Right lobe of liver (tissue), 6 donors: ENCODE results near the gene PARP15. TPM values are rescaled to one million over a fixed set of nuclear protein-coding genes. Genes with fewer than 3 reads are reported as not detected.

Experiments
- ATAC-seq, 4 donors: fragments of 200-7000 bp; cut with Tn5 transposase; one replicate each; pipeline ENCODE4 v1.9.1; 2020; ENCODE audit warnings: mild to moderate bottlenecking in 4 of 4, moderate library complexity in 4 of 4
- DNase-seq, 3 donors: peaks; one replicate each; pipeline ENCODE4 v3.0.0-alpha.2; 2020
- H3K27ac ChIP-seq, 3 donors: fragments of 200-600 bp; one replicate each; pipeline ENCODE4 v1.8.0; 2022
- H3K27me3 ChIP-seq, 2 donors: fragments of 200-600 bp; one replicate each; pipeline ENCODE4 v1.8.0; 2022
- H3K36me3 ChIP-seq, 4 donors: fragments of 200-600 bp; sonication (generic) in 1 of 4; one replicate each; pipeline versions ENCODE4 v1.5.1 to v1.8.0; 2017 to 2022; ENCODE audit warnings: control low read depth in 1 of 4
- H3K4me1 ChIP-seq, 4 donors: fragments of 200-600 bp; sonication (generic) in 1 of 4; one replicate each; pipeline versions ENCODE4 v1.5.1 to v1.8.0; 2017 to 2022; ENCODE audit warnings: control low read depth in 1 of 4
- H3K4me3 ChIP-seq, 3 donors: fragments of 200-600 bp; one replicate each; pipeline ENCODE4 v1.8.0; 2022
- H3K9me3 ChIP-seq, 4 donors: fragments of 200-600 bp; sonication (generic) in 1 of 4; one replicate each; pipeline versions ENCODE4 v1.5.1 to v1.8.0; 2017 to 2022; ENCODE audit warnings: control low read depth in 1 of 4
- POLR2A ChIP-seq: fragments of 450-650 bp; IDR thresholded peaks from one replicate; pipeline ENCODE4 v1.6.1; 2017; ENCODE audit warnings: antibody characterized with exemption, mild to moderate bottlenecking
- WGBS: methylation state at CpG from one replicate; pipeline ENCODE4 v1.1.6; 2018; ENCODE audit warnings: low coverage, low lambda C conversion rate; ENCODE audit not compliant: insufficient coverage; ENCODE audit errors: missing lambda C conversion rate; 5-methylcytosine and 5-hydroxymethylcytosine counted together
- intact Hi-C, 2 donors: fragments of 100-400 bp; cut with DNase I; formaldehyde crosslinking; loops; one replicate each; pipeline versions ENCODE4 v1.11.2 to v1.14.1; 2022
- total RNA-seq, 6 experiments: library from RNA; depleted of rRNA in 2 of 6; stranded (reverse); fragments of >200 nt in 2 of 6; fragmentation: NEBNext Ultra II Directional in 3 of 6; extraction: Animal tissue kit (Norgen Biotek cat#: 25700) in 3 of 6; gene quantifications; one replicate each; pipeline versions ENCODE4 v1.1.0 to v1.2.4, GENCODE V29; 2016 to 2023
- TF ChIP-seq, protein P1 (sequence below), 4 donors: fragments of 200-600 bp in 3 of 4; fragments of 450-650 bp in 1 of 4; IDR thresholded peaks; one replicate each; pipeline versions ENCODE4 v1.5.1 to v1.8.0; 2016 to 2022; ENCODE audit warnings: antibody characterized with exemption in 4 of 4, mild to moderate bottlenecking in 2 of 4
- donor health status: DM: no; HTN: yes; CAD: no.
- donor health status: DM: no; HTN: no; CAD: no.
- donor health status: DM: no; HTN: no; CAD: no.
- donor health status: DM: no; HTN: yes; CAD: no.
- donor health status: DM: no; HTN: yes; CAD: no.

PARP15 gene
- total RNA-seq, 6 experiments from 2014 or later, result 0.37 to 1.5 (median 1.3) TPM

DNA sequence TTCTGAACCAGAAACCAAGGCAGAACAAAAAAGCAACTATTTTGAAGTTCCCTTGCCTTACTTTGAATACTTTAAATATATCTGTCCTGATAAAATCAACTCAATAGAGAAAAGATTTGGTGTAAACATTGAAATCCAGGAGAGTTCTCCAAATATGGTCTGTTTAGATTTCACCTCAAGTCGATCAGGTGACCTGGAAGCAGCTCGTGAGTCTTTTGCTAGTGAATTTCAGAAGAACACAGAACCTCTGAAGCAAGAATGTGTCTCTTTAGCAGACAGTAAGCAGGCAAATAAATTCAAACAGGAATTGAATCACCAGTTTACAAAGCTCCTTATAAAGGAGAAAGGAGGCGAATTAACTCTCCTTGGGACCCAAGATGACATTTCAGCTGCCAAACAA, 8.7 kb upstream of the PARP15 start:
- H3K27ac ChIP-seq, result peak overlapping the region; percentile 32 to 99 (median 85)
- TF ChIP-seq, protein P1, sequence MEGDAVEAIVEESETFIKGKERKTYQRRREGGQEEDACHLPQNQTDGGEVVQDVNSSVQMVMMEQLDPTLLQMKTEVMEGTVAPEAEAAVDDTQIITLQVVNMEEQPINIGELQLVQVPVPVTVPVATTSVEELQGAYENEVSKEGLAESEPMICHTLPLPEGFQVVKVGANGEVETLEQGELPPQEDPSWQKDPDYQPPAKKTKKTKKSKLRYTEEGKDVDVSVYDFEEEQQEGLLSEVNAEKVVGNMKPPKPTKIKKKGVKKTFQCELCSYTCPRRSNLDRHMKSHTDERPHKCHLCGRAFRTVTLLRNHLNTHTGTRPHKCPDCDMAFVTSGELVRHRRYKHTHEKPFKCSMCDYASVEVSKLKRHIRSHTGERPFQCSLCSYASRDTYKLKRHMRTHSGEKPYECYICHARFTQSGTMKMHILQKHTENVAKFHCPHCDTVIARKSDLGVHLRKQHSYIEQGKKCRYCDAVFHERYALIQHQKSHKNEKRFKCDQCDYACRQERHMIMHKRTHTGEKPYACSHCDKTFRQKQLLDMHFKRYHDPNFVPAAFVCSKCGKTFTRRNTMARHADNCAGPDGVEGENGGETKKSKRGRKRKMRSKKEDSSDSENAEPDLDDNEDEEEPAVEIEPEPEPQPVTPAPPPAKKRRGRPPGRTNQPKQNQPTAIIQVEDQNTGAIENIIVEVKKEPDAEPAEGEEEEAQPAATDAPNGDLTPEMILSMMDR (IDR thresholded peaks at IDR 0.05), result no peak
- no peak for TF ChIP-seq POLR2A
- intact Hi-C loops, result loop anchor here in 1 of 2 donors (10.0 kb wide), 1 partner anchor 116 kb away; the partner anchor contains the start of gene PARP14
- H3K9me3 ChIP-seq, result no peaks in the 10 kb centered on the region
- 39% methylated on average over 3 of the region's 3 CpGs for WGBS
- DNase-seq (peak in 1 of 3 donors; percentile 55), ATAC-seq (peak in 2 of 4 donors; percentile 3 to 31)
- peaks cover 3 to 47% (median 23%) of the 10 kb centered on the region in 4 donors for H3K36me3 ChIP-seq
- H3K4me3 ChIP-seq, result no peak overlapping the region
- no peaks in the 10 kb centered on the region for H3K27me3 ChIP-seq
- H3K4me1 ChIP-seq, result peaks cover 0 to 66% (median 12%) of the 10 kb centered on the region in 4 donors

GRCh38 chr3:122572940-122573412, 4.5 kb upstream of the PARP15 start:
- H3K36me3 ChIP-seq, result peaks cover 3 to 32% (median 14%) of the 10 kb centered on the region in 4 donors
- H3K27me3 ChIP-seq, result no peaks in the 10 kb centered on the region
- DNase-seq (peak; percentile 46 to 68 (median 64)), ATAC-seq (peak; percentile 71 to 94 (median 87))
- peaks cover 0 to 37% (median 6%) of the 10 kb centered on the region in 4 donors for H3K4me1 ChIP-seq
- intact Hi-C loops, result no loop called here
- no peaks in the 10 kb centered on the region for H3K9me3 ChIP-seq
- 9% methylated on average over 2 of the region's 3 CpGs for WGBS
- TF ChIP-seq, protein P1 (IDR thresholded peaks at IDR 0.05), result peak in 2 of 4 donors; percentile 10 to 12
- TF ChIP-seq POLR2A, result peak; percentile 45
- peak overlapping the region; percentile 45 to 82 (median 65) for H3K27ac ChIP-seq
- no peak overlapping the region for H3K4me3 ChIP-seq

DNA sequence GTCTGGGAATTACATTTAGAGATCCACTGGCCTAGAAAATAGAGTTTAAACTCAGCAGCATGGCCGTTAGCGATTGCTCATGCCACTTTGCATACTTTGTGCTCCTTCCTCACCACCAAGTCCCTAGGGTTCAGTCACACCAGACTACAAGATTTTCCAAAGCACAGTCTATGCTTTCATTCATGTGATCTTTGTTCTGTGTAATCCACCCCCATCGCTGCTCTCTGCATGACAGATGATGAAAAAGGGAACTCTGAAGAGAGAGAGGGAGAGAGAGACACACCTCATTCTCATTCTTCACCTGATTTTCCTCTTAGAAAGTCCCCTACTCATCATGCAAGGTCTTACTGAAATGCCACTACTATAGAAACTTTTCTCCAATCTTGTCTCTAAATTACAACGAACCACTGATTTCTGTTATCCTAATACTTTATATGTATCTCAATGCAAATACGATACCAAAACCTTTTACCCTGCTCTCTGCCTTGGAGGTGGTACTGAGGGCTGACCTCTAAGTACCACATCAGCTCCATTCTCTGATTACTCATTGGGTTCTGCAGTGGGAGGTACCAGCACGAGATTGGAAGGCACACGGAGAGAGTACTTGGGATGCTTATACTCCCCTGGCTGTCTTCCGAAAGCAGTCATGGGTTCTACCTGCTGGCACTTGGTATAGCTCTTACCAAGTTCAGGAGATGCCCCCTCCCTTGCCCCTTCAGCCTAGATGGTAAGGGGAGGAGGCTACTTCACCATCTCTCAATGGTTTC, 1.1 kb upstream of the PARP15 start:
- H3K36me3 ChIP-seq, result peaks cover 0 to 10% (median 2%) of the 10 kb centered on the region in 4 donors
- H3K27ac ChIP-seq, result no peak overlapping the region
- TF ChIP-seq, protein P1 (IDR thresholded peaks at IDR 0.05), result no peak
- no peak for TF ChIP-seq POLR2A
- intact Hi-C loops, result no loop called here
- peaks cover 0 to 19% (median 3%) of the 10 kb centered on the region in 4 donors for H3K4me1 ChIP-seq
- H3K9me3 ChIP-seq, result no peaks in the 10 kb centered on the region
- ATAC-seq (peak in 2 of 4 donors; percentile 4 to 39), DNase-seq (no peak)
- no peaks in the 10 kb centered on the region for H3K27me3 ChIP-seq
- 37% methylated on average over 5 of the region's 8 CpGs for WGBS
- H3K4me3 ChIP-seq, result no peak overlapping the region

DNA sequence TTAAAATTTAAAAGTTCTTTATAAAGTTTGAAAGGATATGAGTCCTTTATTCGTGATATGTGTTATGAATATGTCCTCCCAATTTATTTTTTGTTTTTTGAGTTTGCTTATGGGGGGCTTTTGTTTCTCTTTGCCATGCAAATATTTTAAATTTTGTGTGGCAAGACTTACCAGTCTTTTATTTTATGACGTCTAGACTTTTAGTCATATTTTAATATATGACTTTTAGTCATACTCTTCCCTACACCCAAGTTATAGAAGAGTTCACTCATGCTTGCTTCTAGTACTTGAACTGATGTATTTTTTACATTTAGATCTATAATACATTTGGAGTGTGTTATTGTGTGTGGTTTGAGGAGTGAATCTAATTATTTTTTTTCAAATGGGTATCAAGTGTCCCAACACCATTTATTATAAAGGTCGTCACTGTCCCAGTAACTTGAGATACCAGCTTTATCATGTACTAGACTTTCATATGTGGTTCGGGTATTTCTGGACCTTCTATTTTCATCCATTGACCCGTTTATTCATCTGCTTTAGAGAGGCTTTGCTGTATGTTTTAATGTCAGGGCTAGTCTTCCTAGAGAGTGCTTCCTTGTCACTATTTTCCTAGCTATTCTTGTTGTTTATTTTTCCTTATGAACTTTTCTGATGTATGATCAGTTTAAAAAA, 755 bp downstream of the PARP15 start:
- peak overlapping the region in 2 of 3 donors; percentile 36 to 56 for H3K4me3 ChIP-seq

More for the DNA sequence above, 755 bp downstream of the PARP15 start:
- no peak for DNase-seq
- 31% methylated on average over 5 of the region's 5 CpGs for WGBS
- intact Hi-C loops, result no loop called here
- ATAC-seq, result no peak
- Histone ChIP-seq H3K4me1 (peaks cover 0 to 9% (median 0%) of the 10 kb centered on the region in 4 donors), H3K27me3 (no peaks in the 10 kb centered on the region), H3K36me3 (no peaks in the 10 kb centered on the region), H3K27ac (no peak overlapping the region), H3K9me3 (peaks cover 0 to 9% (median 4%) of the 10 kb centered on the region in 4 donors)
- TF ChIP-seq, protein P1 (IDR thresholded peaks at IDR 0.05), result no peak
- TF ChIP-seq POLR2A, result no peak
